LNCAP (cell line): Measurements from ENCODE around the gene CNTNAP2.

Source experiments
- TF ChIP-seq, protein P1 (sequence below): fragments of 450-650 bp; IDR thresholded peaks from 2 replicates; pipeline ENCODE4 v1.5.1; 2017; ENCODE audit warnings: mild to moderate bottlenecking

The CNTNAP2 gene

DNA sequence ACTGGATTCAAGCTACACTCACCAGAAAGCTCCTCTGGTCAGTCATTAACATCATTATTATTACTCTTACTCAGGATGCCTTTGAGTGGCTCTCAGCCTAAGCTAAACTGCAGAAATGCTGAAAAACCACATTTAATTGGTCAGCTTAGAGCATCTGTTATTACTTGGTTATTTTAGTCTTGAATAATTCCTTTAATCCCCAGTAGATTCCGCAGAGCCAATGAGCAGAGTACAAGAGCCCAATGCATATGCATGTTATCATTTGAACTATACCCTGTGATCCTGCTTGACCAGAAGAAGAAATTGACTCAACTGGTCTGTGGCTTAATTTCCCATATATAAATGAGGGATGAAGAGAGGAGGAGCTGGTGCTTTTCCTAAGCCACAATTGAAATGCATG lies 2056.3 kb downstream of the CNTNAP2 start:
- TF ChIP-seq, protein P1, sequence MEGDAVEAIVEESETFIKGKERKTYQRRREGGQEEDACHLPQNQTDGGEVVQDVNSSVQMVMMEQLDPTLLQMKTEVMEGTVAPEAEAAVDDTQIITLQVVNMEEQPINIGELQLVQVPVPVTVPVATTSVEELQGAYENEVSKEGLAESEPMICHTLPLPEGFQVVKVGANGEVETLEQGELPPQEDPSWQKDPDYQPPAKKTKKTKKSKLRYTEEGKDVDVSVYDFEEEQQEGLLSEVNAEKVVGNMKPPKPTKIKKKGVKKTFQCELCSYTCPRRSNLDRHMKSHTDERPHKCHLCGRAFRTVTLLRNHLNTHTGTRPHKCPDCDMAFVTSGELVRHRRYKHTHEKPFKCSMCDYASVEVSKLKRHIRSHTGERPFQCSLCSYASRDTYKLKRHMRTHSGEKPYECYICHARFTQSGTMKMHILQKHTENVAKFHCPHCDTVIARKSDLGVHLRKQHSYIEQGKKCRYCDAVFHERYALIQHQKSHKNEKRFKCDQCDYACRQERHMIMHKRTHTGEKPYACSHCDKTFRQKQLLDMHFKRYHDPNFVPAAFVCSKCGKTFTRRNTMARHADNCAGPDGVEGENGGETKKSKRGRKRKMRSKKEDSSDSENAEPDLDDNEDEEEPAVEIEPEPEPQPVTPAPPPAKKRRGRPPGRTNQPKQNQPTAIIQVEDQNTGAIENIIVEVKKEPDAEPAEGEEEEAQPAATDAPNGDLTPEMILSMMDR = no peak

DNA sequence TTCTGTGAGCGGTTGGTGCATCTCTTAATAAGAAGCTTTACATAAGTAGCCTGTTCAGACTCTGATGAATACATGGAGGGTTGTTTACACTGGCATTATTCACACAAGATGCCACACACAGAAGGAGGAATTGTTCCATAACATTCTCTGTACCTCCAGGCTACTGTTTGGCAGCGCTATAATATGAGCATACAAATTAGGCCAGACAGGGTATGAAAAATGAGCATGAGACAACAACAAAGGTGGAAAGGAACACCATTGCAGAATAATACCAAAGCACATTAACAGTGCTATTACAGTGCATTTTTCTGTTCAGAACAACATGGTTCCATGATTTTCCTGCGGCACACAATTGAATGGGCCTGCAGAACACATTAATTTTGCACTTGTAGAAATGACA lies 2056.8 kb downstream of the CNTNAP2 start:
- TF ChIP-seq, protein P1 = no peak

DNA sequence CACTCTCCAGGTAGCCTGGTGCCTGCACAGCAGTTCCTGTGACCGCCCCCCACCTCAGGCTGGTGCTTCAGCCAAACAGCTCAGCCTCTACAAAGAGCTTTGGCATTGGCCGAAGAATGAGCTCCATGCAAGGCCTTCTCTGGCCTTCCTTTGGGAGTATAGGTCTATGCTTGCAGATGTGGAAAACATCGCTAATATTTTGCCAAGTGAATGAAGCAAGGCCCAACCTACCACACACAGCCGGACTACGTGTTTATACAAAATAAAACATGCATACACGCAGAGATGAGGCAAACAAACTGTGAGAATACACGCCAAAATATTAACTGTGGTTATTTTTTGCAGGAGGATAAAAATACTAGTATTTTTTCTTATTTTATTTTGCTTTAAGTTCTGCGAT lies 2057.8 kb downstream of the CNTNAP2 start:
- TF ChIP-seq, protein P1 = no peak

DNA sequence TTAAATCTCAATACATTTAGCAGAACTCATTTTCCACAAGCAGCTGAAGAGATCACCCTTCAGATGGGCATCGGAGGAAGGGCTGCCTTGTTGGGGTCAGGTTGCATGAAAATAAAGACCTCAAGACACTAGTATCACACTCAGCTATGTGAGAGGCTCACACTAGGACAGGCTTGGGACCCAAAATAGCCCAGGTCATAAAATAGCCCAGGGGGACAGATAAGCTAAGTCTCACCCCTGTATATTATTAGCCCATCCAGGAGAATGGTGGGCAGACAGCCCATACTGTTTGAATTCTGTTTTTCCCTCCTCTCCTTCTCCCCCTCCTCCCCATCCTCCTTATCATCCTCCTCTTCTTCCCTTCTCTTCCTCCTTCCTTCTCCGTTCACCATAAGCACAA lies 2058.9 kb downstream of the CNTNAP2 start:
- TF ChIP-seq, protein P1 = no peak

DNA sequence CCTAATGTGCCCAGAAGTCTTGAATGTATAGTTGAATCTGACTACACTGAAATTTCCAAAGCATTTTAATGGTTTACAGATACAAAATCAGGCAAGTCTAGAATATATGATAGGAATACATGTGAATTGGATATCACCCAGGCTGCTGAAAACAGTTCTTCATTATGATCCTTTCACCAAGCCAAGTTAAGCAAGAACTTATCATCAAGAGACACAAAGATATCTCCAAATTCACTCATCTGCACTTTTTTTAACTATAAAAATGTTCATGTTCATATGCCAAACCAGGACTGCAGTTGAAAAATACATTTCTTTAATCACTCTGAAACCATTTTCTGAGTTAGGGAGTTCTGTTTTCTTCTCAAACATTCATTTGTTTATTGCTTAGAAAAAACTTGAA lies 2061.4 kb downstream of the CNTNAP2 start:
- TF ChIP-seq, protein P1 = no peak

DNA sequence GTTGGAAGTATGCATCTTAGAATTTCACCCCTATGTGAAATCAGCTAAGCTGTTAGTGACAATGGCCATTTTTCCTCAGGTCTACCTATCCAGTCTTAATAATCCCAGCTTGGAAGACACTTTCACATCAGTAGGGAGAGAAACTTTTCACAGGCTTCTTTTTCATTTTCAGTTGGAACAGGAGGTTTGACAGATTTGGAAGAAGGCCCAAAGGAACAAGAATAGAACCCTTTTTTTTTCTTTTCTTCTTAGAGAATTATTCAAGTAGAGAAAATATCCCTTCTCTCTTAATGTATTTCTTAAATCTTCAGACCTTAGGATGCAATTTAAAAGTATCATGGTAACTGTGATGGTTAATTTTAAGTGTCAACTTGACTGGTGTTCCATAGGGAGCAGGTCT lies 2063.5 kb downstream of the CNTNAP2 start:
- TF ChIP-seq, protein P1 = no peak

DNA sequence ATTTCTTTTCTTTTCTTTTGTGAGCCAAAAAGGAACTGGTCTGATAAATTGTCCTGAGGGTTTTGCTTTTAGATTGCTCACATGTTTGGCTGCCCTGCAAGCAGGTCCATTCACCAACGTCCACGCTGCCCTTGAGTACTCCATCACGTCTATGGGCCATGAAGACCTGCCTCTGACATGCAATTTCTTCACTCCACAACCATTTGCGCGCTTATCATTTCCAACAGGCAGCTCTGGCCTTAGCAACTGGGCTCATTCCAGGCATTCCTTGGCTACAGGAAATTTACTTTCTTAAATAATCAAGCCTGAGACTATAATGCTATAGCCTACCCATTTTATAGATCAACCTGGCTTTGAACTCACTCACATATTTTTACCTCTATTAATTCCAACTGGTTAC lies 2065.7 kb downstream of the CNTNAP2 start:
- TF ChIP-seq, protein P1 = no peak

DNA sequence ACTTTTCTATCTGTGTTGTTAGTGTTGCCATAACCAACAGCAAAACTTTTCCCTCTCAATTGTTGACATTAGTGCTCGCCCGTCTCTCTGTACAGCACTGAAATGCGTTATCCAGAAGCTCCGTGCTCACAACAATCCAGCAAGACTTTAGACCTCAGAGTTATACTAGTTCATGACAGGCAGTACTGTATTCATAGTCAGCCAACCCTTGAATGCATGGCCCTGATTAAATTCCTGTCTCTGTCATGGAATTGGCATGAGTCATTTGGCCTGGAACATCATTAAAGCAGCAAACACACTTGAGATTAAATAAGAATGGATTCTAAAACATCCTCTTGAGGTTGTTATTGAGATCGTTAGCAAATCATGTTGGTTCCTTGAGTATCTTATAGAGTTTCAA lies 2068.4 kb downstream of the CNTNAP2 start:
- TF ChIP-seq, protein P1 = no peak
